Retina (tissue), 1 donor: ENCODE results near the gene MDGA2.
"Not testable (repeated sequence)": the region's sequence is repeated elsewhere in the genome, so short reads cannot be mapped to it uniquely, and the experiment has no call there.

ENCODE experiments used
- DNase-seq: peaks from one replicate; pipeline ENCODE4 v3.0.0-alpha.2; 2016

Gene MDGA2

DNA sequence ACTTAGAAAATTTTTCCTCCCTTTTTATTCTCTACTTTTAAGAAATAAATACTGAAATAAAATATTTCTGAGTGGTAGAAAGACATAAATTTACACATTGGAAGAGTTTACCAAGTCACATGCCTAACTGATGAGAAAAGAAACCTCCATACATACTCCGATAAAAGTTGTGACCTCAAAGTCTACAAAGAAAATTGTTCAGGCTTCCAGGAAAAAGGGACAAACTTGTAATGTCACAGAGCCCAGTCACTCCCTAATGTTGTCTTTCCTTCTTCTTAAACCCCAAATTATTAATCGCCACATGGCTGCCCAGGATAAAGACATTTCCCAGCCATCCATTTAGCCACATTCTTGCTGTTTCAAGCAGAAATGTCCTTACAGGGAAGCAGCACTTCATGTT lies 455.3 kb downstream of the MDGA2 start:
- no peak for DNase-seq

DNA sequence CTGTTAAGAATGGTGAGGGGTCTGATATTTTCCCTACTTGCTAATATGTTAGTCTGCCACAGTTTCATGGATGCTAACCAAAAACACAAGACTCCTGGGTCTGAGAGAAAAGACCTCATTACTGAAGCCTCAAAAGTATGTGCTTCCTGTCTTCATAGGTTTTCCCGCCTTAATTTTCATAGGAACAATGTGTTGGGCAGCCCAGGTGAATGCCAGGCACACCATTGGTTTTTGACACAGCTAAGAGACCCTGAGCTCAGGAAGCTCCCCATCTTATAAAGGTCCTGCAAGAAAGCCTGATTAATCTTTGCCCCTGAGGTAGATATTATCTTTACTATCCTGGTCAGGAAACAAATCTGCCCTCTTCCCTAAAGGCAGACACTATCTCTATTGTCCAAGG lies 464.1 kb downstream of the MDGA2 start:
- DNase-seq = no peak

DNA sequence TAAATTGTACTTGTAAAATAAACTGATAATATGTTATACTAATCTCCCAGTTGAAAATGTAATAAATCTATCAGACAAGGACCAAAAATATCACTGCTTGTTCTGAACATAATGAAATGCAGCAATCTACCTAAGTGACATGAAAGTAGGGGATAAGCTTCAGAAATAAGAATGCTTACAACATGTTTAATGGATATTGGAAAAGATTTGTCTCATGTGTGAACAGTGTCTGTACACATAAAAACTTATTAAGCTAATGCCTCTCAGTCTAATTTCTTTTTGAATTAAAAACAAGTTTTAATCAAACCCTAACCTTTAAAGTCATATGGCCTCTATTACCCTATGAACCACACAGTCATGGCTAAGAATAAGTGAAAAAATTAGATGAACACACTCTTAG lies 465.3 kb downstream of the MDGA2 start:
- no peak for DNase-seq

DNA sequence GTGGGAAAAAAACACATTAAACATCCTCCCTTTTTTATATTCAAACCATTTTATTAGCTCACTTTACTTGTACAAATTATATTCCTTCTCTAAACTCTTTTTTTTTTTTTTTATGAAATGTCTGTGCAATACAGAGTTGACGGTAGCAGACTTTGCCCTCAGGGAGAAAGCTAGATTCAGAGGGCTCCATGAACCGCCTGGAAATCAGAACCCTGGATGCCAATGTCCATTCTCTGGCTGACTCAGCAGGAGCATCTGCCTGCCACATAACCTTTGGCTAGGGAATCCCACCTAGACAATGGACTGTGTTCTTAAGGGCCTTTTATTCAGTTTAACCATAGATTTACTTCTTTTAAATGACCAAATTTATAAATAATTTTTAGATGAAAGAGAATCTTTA lies 467.0 kb downstream of the MDGA2 start:
- DNase-seq = no peak

DNA sequence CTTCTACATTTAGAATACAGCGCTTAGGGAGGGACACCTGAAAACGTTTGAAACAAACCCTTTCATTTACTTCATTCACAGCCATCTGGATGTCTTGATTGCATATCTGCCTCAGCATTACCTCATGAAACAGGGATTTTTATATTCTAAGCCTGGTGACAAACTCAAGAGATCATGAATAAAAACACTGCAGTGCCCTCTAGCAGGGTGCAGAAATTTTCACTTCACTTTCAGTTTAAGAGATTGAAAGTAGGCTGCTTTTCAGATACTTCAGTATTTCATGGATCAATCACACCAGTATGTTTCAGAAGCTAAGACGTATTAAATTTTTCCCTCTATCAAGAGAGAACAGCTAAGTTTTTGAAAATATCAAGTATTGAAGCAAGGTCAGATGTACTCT lies 467.8 kb downstream of the MDGA2 start:
- DNase-seq = no peak

DNA sequence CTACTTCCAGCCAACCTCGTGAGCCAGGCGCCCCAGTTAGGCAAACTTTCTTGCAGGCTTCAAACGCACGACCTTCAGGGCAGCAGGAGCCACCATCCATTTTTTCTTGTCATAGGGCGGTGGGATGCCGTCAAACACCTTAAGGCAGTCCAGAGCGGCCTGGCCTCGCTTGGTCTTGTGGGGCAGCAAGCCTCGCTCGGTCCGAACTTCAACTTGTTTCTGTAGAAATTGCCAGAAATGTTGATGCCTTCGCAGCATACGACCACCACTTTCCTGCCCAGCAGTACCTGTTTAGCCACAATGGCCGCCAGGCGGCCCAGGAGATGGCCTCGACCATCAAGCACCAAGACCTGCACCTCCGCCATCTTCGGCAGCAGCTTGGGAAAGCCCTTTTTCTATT lies 474.7 kb downstream of the MDGA2 start:
- no peak for DNase-seq

DNA sequence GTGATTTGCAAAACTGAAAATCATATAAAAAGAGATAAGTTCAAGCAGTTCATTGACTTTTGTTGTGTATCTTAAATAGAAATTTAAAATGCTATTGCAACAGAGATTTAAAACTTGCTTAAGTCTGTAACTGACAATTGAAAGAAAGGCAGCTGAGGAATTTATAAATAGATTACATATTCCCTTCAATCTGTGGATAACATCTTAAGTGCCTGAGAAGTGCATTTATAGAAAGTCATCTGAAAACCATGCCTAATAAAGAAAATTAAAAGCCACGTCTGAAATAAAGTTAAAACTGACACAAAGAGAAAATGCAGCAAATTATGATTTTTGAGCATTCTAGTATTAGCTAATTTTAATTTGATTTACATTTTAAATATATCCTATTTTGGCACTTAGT lies 479.8 kb downstream of the MDGA2 start:
- DNase-seq = no peak

DNA sequence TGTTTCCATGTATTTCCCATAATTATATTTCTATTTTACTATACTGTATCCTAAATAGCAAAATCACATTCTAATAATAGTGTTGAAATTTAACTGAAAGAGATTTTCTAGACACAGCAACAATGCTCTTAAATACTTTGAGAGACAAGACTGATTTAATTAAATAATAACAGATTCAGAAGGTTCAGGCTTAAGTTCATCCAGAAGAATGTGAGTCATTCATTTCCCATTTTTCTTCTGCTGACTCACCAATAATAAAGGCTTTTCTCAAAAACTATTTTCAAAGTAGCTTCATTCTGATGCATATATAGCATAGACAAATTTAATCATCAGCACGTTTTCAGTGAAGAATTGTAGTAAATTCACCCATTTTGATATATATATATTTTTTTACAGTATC lies 481.4 kb downstream of the MDGA2 start:
- DNase-seq = no peak

DNA sequence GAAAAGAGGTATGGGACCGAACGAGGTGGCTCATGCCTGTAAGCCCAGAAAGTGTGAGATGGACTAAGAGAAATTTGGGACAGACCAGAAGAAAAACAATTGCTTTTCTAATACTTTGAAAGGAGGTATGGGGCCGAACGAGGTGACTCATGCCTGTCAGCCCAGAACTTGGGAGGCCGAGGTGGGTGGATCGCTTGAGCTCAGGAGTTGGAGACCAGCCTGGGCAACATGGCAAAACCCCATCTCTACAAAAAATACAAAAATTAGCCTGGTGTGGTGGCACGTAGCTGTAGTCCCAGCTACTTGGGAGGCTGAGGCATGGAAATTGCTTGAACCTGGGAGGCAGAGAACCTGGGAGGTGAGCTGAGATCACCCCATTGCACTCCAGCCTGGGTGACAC lies 483.2 kb downstream of the MDGA2 start:
- DNase-seq = not testable (repeated sequence)

DNA sequence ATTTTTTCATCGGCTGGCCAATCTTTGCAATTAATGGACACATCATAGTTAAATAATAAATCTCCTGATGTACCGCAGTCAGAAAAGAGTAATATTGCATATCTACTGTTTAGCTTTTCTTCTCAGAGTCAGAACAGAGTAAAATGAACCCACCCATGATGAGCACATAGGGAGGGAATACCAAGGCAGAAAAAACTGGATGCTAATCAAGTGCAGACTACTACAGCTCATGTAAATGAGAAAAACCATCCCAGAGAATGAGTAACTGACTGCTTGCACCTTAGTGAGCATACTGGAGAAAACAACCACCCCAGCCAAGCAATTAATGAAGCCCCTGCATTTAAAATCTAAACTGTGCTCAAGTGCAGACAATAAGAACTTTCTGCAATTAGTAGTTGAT lies 483.7 kb downstream of the MDGA2 start:
- DNase-seq = no peak

DNA sequence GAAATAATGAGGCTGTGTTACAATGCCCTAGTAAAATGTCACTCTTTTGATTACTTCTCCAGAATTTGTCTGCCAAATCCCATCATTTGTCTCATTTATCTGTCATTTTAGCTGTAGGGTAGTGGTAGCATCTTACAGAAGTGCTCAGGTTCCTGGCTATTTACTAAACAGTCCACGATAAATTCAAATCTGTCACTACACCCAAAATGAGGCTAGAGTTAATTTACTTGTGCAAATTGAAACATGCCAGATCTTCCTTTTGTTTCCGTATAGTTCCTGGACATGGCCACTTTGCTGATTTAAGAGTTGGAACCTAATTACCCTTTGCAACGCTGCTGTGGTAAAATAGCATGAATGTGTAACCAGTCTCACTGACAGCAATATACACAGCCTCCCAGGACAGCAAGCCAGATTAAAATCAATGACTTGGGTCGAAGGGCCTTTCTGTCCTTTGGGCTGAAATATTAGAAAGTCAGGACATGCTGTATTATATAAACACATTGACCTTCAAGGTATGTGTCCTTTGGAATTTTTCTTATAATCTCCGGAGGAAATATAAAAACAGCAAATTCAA lies 485.4 kb downstream of the MDGA2 start:
- no peak for DNase-seq

DNA sequence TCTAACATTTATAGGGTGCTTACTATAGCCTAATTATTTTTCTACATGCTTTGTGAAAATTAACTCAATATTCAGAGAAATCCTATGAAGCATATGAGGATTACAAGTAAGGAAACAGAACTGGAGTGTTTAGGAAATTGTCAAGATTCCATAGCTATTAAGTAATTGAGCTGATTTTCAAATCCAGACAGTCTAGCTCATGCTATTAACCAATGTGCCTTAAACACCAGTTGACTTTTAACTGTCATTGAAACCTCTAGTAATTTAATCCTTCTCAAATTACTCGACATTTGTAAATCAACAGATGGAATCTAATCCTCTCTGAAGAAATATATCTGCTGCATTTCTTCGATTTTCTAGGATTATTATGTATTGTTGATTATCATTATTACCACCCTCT lies 488.9 kb downstream of the MDGA2 start:
- no peak for DNase-seq

DNA sequence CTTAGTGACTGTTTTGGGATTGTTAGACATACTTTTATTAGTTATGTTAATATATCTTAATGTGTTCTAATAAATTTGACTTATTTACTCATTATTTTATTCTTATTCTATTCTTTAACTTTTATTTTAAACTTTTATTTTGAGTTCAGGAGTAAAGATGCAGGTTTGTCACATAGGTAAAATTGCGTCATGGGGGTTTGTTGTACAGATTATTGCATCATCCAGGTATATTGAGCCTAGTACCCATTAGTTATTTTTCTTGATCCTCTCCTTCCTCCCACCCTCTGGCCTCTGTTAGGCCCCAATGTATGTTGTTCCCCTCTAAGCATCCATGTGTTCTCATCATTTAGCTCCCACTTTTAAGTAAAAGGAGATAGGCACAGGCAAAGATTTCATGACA lies 495.5 kb downstream of the MDGA2 start:
- no peak for DNase-seq

DNA sequence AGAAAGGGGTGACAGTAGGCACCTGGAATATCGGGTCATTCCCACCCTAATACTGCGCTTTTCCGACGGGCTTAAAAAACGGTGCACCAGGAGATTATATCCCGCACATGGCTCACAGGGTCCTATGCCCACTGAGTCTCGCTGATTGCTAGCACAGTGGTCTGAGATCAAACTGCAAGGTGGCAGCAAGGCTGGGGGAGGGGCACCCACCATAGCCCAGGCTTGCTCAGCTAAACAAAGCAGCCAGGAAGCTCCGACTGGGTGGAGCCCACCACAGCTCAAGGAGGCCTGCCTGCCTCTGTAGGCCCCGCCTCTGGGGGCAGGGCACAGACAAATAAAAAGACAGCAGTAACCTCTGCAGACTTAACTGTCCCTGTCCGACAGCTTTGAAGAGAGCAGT lies 503.5 kb downstream of the MDGA2 start:
- not testable (repeated sequence) for DNase-seq

DNA sequence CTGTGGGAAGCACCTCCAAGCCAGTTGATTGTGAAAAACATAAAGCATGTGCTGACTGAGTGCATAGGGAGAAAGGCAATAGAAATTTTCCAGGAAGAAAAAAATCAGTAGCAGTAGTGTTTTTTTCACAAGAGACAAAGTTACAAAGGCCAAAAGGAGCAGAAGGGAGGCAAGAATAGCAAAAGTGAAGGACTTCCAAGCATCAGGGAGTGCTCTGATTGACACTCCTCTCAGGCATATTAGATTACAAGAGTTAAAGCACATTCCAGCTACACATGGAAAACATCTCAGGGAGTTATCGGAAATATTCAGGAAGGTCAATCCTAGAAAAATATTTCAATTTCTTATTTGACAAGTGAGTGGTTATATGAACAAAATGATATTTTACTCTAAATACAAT lies 508.0 kb downstream of the MDGA2 start:
- DNase-seq = no peak

DNA sequence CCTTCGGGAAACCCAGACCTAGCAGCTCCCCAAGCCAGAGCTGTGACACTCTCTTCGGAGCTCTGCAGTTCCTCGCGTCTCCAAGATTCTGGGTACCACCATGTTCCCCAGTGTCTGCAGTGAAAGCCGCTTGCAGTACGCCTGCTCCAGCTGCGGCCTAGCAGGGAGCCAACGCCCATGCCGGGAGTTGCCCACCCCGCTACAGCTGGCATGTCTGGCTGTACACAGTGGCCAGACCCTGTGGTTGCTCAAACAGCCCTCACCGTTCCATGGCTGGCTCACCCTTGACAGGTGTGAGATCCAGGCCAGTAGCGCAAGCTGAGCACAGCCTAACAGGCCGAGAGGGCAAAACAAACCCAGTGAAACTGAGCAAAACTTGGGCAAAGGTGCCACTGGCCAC lies 520.0 kb downstream of the MDGA2 start:
- DNase-seq = no peak

DNA sequence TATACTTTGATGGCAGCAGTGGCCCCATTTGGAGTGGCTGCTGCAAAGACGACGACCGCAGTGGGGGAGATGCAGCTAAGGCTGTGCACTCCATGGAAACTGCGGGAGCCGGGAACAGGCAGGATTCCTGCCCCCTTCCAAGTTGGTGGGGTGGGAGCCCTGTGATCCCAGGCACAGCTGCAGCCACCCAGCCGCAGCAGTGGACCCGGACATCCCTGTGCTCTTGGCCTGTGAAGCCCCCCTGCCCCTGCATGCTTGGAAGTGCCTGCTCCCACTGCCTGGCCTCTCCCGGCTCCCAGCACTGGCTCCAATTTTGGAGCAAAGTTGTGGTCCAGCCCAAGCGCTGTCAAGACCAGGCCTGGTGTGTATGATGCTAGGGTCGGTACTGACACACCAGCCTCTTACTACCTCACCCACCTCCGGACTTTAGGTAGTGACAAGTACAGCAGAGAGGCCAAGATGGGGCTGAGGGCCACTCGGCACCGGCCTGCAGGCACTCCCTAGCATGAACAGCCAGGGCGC lies 521.1 kb downstream of the MDGA2 start:
- DNase-seq = no peak

DNA sequence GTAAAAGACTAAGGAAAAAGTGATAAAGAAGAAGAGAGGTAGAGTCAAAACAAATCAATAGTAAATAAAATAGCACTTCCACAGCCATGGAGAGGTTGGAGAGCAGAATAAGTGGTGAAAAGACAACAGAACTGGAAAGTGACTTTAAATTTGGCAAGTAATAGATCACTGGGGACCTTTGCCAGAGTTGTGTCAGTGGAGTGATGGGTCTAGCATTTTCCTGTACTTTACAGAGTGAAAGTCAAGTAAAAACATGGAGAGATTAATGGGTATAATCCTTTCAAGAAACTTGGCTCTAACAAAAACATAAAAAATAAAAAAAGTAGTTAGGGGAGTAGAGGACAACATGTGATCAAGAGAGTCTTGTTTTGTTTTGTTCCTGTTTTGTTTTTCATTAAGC lies 521.7 kb downstream of the MDGA2 start:
- DNase-seq = no peak

DNA sequence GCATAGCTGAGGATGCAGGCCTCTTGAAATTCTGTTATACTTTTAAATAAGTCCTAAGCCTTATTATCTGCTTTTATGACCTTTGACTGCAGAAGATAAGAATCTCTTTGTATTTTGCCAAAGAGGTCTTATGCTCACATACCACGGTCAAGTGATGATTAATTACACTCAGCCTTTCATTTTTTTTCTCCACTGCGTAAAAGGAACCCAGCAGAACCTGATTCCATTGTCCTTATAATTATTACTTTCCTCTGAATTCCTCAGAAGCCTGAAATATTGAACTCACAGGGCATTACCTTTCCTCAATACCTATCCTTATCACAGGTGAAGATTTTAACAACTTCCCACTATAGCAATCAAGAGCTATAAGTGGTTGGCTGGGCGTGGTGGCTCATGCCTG lies 525.1 kb downstream of the MDGA2 start:
- DNase-seq = no peak

DNA sequence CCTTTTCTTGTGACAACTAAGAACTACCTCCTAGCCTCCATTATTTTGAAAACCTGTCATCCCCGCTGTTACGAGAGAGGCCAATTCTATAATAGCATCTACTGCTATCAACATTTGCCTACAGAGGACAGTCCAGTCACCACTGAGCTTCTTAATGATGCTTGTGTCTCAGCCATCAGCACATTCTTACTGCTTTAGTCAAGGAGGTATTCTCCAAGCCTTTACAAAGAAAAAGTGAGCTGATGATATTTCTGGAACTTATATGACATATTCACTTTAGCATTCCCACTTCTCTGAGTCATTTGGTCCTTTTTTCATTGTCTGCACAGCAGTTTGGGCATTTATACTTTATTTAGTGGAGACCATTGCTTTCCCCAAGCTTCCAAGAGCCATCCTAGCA lies 526.1 kb downstream of the MDGA2 start:
- DNase-seq = no peak

DNA sequence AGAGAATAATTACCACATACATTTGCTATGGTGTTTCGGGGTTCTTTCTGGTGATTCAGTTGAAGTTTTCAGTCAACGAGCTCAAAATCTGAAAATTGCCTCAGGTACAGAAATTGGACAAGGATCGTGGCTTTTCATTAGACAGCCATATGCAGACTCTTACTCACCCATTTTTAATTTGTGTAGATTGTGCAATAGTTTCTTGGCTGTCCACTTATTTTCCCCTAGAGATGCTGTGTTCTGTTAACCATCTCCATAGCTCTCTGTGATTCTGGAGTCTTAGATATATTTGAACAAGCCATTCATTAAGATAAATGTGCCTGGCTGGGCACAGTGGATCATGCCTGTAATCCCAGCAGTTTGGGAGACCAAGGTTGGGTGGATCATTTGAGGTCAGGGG lies 526.7 kb downstream of the MDGA2 start:
- DNase-seq = no peak

DNA sequence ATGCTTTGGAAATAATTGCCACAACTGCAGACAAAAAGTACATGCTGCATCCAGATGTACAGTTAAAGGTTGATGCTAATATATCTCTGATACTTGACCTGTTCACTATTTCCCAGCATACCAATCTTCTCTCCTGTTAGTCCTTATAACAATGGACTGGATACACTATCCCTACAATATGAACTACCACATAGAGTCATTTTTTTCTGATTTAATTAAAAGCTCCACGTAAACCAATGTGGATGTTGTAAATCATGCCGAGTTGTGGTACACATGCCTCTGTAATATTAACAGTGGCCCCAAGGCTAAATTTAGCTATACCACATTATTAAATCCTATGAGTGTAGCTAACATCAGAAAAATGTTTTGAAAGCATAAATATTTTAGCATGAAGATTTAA lies 554.8 kb downstream of the MDGA2 start:
- DNase-seq = no peak

DNA sequence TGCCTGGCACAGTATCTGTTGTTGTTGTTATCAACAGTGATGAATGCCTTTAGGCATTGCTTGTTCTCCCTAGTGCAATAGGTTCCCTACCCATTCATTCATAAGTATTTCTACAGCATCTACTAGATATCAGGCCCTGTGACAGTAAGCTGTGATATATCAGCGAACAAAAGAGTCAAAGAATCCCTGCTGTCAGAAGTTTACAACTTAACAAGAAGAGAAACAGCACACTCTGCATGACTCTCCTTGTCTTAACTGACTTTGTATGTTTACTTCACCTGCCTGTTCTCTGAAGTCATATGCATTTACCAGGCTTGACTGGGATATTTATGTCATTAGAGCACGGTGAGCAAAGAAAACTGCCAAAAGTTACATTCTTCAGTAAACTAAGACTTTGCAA lies 571.6 kb downstream of the MDGA2 start:
- no peak for DNase-seq

DNA sequence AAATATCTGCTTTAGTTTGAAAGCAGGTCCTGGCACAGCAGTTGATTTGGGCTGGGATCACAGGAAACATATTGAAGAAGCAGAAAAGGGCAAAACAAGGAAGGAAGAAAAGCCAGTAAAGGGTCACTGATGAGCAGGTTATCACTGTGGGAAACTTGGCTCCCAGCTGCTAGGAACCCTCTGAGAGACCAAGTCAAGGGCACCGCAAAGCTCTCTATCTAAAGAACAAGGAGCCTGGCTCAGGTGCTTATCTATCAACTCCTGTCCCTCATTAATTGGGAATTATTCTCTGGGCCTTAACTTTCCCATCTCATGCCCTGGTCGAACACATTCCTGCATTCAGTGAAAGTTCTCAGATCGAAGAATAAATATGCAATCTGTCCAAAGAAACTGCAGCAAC lies 572.9 kb downstream of the MDGA2 start:
- no peak for DNase-seq

DNA sequence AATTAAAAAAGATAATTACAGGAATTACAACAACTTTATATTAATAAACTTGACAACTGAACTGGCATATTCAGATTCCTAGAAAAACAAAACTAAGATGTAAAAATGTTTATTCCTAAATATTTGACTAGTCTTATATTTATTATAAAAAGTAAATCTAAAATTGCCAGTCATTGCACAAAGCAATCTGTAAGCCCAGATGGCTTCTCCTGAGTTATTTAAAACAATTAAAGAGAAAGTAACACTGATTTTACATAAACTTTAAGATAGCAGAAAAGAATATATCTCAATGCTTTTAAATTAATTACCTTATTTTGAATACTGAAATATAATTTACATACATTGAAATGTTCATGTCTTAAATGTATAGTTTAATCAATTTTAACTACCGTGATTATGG lies 589.7 kb downstream of the MDGA2 start:
- DNase-seq = no peak

DNA sequence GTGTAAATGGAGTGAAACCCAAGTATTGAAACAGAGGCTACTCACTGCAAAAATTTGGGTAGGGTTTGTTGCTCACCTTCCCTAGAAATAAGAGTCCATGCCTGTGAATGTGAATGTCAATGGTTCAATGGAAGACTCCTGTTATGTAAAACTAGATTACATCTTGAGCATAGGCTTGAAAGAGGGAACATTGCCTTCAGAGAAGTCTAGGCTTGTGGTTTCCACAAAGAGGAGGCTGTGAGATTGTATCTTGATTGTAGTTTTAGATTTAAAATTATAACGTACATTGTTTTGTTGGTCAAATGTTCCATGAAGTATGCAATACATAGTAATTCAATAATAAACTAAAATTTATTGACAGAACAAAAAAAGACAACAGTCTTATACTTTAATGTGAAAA lies 610.1 kb downstream of the MDGA2 start:
- DNase-seq = no peak
